ENCODE measurements around the gene CCNA2. TPM values are rescaled to one million over a fixed set of nuclear protein-coding genes. Genes with fewer than 3 reads are reported as not detected.

The CCNA2 gene
- total RNA-seq, 1 experiment from 2014 or later = 89.2 TPM

DNA sequence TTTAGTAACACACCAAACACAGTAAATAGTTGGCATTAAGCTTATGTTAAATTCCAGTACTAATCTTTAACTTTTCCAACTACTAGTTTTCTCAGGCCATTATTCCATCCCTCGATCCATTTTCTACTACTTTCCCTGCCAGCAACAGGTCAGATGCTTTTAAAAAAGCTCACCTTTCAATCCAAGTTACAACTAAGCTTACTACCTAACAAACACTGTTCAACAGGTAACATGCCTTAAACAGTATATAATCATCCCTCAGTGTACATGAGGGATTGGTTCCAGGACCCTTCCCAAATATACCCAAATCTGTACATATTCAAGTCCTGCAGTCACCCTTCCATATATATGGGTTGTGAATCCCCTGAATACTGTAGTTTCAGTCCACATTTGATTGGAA is 5.5 kb downstream of the CCNA2 start:
- Histone ChIP-seq H2BK5ac (ENCODE audit: insufficient read length, low read length) (no peak overlapping the region), H2BK15ac (ENCODE audit: low read depth, low read length) (no peak overlapping the region), H3K4me1 (ENCODE audit: insufficient read depth, low read length) (no peaks in the 10 kb centered on the region), H4K91ac (ENCODE audit: insufficient read length, low read depth, low read length) (no peak overlapping the region), H4K5ac (ENCODE audit: insufficient read length, low read depth, low read length) (no peak overlapping the region), H3K27ac (ENCODE audit: insufficient read length, low read depth, low read length) (no peak overlapping the region), H3K79me1 (ENCODE audit: insufficient read depth, low read depth, low read length, poor library complexity, severe bottlenecking) (peaks cover 4% of the 10 kb centered on the region), H3K4ac (ENCODE audit: low read depth, low read length) (no peak overlapping the region), H3K23ac (ENCODE audit: insufficient read length, low read depth, low read length) (no peak overlapping the region), H3K27me3 (ENCODE audit: insufficient read depth, low read length) (no peaks in the 10 kb centered on the region), H3K14ac (ENCODE audit: insufficient read depth, low read length) (no peak overlapping the region), H4K20me1 (ENCODE audit: control insufficient read depth, insufficient read depth, insufficient read length) (no peaks in the 10 kb centered on the region), H3K56ac (ENCODE audit: insufficient read length, low read depth, low read length) (no peak overlapping the region), H3K18ac (ENCODE audit: insufficient read length, low read depth, low read length) (no peak overlapping the region), H2AFZ (ENCODE audit: low read length) (no peak overlapping the region), H3K4me2 (ENCODE audit: insufficient read depth, insufficient read length, low read length) (no peak overlapping the region), H2BK20ac (ENCODE audit: low read depth, low read length, poor library complexity, severe bottlenecking) (no peak overlapping the region), H2BK12ac (ENCODE audit: insufficient read length, low read depth, low read length) (no peak overlapping the region), H3T11ph (ENCODE audit: low read length) (no peak overlapping the region), H3K9ac (ENCODE audit: extremely low read depth, insufficient read length, low read length) (no peak overlapping the region), H3K9me3 (ENCODE audit: control insufficient read depth, low read depth, low read length) (no peaks in the 10 kb centered on the region), H4K8ac (replicated peaks; ENCODE audit: insufficient read length, low read depth, low read length) (no peak overlapping the region), H2BK120ac (ENCODE audit: low read depth, low read length, poor library complexity, severe bottlenecking) (no peak overlapping the region), H3K23me2 (ENCODE audit: insufficient read length, low read depth, low read length, poor library complexity, severe bottlenecking) (peaks cover 8% of the 10 kb centered on the region), H3K79me2 (ENCODE audit: insufficient read depth, low read length) (peaks cover 8% of the 10 kb centered on the region; the same call in 1 of the 2 replicates), H2AK5ac (ENCODE audit: insufficient read length, low read length) (no peak overlapping the region)
- Mint-ChIP-seq H3K27ac (peak overlapping the region in 1 of 3 experiments; percentile 53; a peak in 2 of 7 replicates), H3K27me3 (ENCODE audit: low read depth) (no peaks in the 10 kb centered on the region), H3K36me3 (ENCODE audit: insufficient read depth in 1 of 3, low read depth in 3 of 3) (peaks cover 44 to 75% (median 69%) of the 10 kb centered on the region in 3 experiments), H3K9me3 (no peaks in the 10 kb centered on the region), H3K4me1 (peaks cover 8 to 11% of the 10 kb centered on the region in 2 experiments), H3K4me3 (no peak overlapping the region)
- TF ChIP-seq, protein P1, sequence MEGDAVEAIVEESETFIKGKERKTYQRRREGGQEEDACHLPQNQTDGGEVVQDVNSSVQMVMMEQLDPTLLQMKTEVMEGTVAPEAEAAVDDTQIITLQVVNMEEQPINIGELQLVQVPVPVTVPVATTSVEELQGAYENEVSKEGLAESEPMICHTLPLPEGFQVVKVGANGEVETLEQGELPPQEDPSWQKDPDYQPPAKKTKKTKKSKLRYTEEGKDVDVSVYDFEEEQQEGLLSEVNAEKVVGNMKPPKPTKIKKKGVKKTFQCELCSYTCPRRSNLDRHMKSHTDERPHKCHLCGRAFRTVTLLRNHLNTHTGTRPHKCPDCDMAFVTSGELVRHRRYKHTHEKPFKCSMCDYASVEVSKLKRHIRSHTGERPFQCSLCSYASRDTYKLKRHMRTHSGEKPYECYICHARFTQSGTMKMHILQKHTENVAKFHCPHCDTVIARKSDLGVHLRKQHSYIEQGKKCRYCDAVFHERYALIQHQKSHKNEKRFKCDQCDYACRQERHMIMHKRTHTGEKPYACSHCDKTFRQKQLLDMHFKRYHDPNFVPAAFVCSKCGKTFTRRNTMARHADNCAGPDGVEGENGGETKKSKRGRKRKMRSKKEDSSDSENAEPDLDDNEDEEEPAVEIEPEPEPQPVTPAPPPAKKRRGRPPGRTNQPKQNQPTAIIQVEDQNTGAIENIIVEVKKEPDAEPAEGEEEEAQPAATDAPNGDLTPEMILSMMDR (conservative IDR thresholded peaks at IDR 0.05) = no peak
- no peak for DNase-seq
- no CpG with 5 or more reads among the region's 1 CpG for WGBS (ENCODE audit: extremely low coverage, insufficient read length, low lambda C conversion rate)

Data from H9 (cell line).